ENCODE measurements around the gene MYADML2. TPM values are rescaled to one million over a fixed set of nuclear protein-coding genes. Genes with fewer than 3 reads are reported as not detected.
A peak's percentile ranks its signal among the peaks of the same experiment; 100 is the strongest.

Gene MYADML2
- total RNA-seq, 1 donor from 2014 or later, result not detected

GRCh38 chr17:81917565-81918332 lies 29.3 kb downstream of the MYADML2 start, which contains the start of gene SIRT7:
SIRT7 (minus strand) TSS chr17:81918176; CDS start chr17:81918131, 45 bp downstream.
- peak within 1 kb of the TSS; percentile 77 for H3K4me3 Mint-ChIP-seq (ENCODE audit: unreplicated experiment)
- peaks cover 32% of the 10 kb centered on the region for H3K4me1 Mint-ChIP-seq (ENCODE audit: low read depth)
- no peak for TF ChIP-seq CTCF (IDR thresholded peaks at IDR 0.05)
- no peak for DNase-seq (ENCODE audit: low spot score)
- H3K9me3 Mint-ChIP-seq (ENCODE audit: low read depth), result no peaks in the 10 kb centered on the region
- H3K36me3 Mint-ChIP-seq (ENCODE audit: low read depth), result peaks cover 17% of the 10 kb centered on the region
- peak within 1 kb of the TSS; percentile 84 for H3K27ac Mint-ChIP-seq (ENCODE audit: unreplicated experiment)
- no peaks in the 10 kb centered on the region for H3K27me3 Mint-ChIP-seq (ENCODE audit: low read depth)

GRCh38 chr17:81916234-81917001 lies 30.6 kb downstream of the MYADML2 start:
- DNase-seq (ENCODE audit: low spot score), result no peak
- no peak for TF ChIP-seq CTCF (IDR thresholded peaks at IDR 0.05)
- H3K4me3 Mint-ChIP-seq (ENCODE audit: unreplicated experiment), result peak overlapping the region; percentile 70
- H3K36me3 Mint-ChIP-seq (ENCODE audit: low read depth), result peaks cover 15% of the 10 kb centered on the region
- H3K4me1 Mint-ChIP-seq (ENCODE audit: low read depth), result peaks cover 27% of the 10 kb centered on the region
- no peaks in the 10 kb centered on the region for H3K9me3 Mint-ChIP-seq (ENCODE audit: low read depth)
- no peaks in the 10 kb centered on the region for H3K27me3 Mint-ChIP-seq (ENCODE audit: low read depth)
- peak overlapping the region; percentile 65 for H3K27ac Mint-ChIP-seq (ENCODE audit: unreplicated experiment)

- Mint-ChIP-seq H3K36me3 (ENCODE audit: low read depth) (peaks cover 12% of the 10 kb centered on the region), H3K9me3 (ENCODE audit: low read depth) (no peaks in the 10 kb centered on the region), H3K4me1 (ENCODE audit: low read depth) (peaks cover 26% of the 10 kb centered on the region), H3K27ac (ENCODE audit: unreplicated experiment) (peak overlapping the region; percentile 27), H3K27me3 (ENCODE audit: low read depth) (no peaks in the 10 kb centered on the region), H3K4me3 (ENCODE audit: unreplicated experiment) (no peak overlapping the region)
- DNase-seq (ENCODE audit: low spot score), result no peak
- no peak for TF ChIP-seq CTCF (IDR thresholded peaks at IDR 0.05)
Observed at GRCh38 chr17:81915331-81915730, 31.7 kb downstream of the MYADML2 start.

GRCh38 chr17:81914103-81914850 lies 32.8 kb downstream of the MYADML2 start:
- Mint-ChIP-seq H3K4me3 (ENCODE audit: unreplicated experiment) (no peak overlapping the region), H3K27me3 (ENCODE audit: low read depth) (no peaks in the 10 kb centered on the region), H3K4me1 (ENCODE audit: low read depth) (peaks cover 32% of the 10 kb centered on the region), H3K36me3 (ENCODE audit: low read depth) (peaks cover 10% of the 10 kb centered on the region), H3K9me3 (ENCODE audit: low read depth) (no peaks in the 10 kb centered on the region), H3K27ac (ENCODE audit: unreplicated experiment) (no peak overlapping the region)
- no peak for DNase-seq (ENCODE audit: low spot score)
- no peak for TF ChIP-seq CTCF (IDR thresholded peaks at IDR 0.05)
